Stimulated activated CD4-positive, alpha-beta T cell treated with anti-CD3 and anti-CD28 coated beads, Interleukin-15, amount 100 ng/mL, for 48 hours (primary cell): Measurements from ENCODE around the gene MYO9B.
"Not testable (repeated sequence)": the region's sequence is repeated elsewhere in the genome, so short reads cannot be mapped to it uniquely, and the experiment has no call there.

Experiments used
- DNase-seq, 2 donors: peaks; one replicate each; pipeline ENCODE4 v3.0.0-alpha.2; 2020; ENCODE audit warnings: low read depth in 2 of 2

The MYO9B gene

GRCh38 chr19:17144771-17145170 is 69.2 kb downstream of the MYO9B start:
- DNase-seq: not testable (repeated sequence)

- DNase-seq: no peak
These were observed 70.2 kb downstream of the MYO9B start for GRCh38 chr19:17145546-17146497.

- DNase-seq: no peak
These were observed 72.6 kb downstream of the MYO9B start for GRCh38 chr19:17148130-17148529.

GRCh38 chr19:17149393-17150135 is 74.0 kb downstream of the MYO9B start:
- no peak for DNase-seq

- DNase-seq: no peak
These were observed 78.4 kb downstream of the MYO9B start for GRCh38 chr19:17153996-17154395.

GRCh38 chr19:17155251-17155650 is 79.7 kb downstream of the MYO9B start:
- DNase-seq: no peak

GRCh38 chr19:17156296-17156946 is 80.8 kb downstream of the MYO9B start:
- DNase-seq: no peak

- no peak for DNase-seq
These were observed 81.3 kb downstream of the MYO9B start for GRCh38 chr19:17156947-17157302.

- DNase-seq: no peak
These were observed 83.0 kb downstream of the MYO9B start for GRCh38 chr19:17158584-17158983.

- no peak for DNase-seq
These were observed 84.2 kb downstream of the MYO9B start for GRCh38 chr19:17159466-17160393.

GRCh38 chr19:17160908-17161307 is 85.3 kb downstream of the MYO9B start:
- DNase-seq: no peak

GRCh38 chr19:17162131-17162530 is 86.6 kb downstream of the MYO9B start:
- not testable (repeated sequence) for DNase-seq

- DNase-seq: no peak
These were observed 87.0 kb downstream of the MYO9B start for GRCh38 chr19:17162580-17162979.

GRCh38 chr19:17163652-17164051 is 88.1 kb downstream of the MYO9B start:
- no peak for DNase-seq

GRCh38 chr19:17164639-17165038 is 89.1 kb downstream of the MYO9B start:
- DNase-seq: no peak

GRCh38 chr19:17165715-17166114 is 90.1 kb downstream of the MYO9B start:
- no peak for DNase-seq

- no peak for DNase-seq
These were observed 95.1 kb downstream of the MYO9B start for GRCh38 chr19:17170538-17171297.

GRCh38 chr19:17171874-17172273 is 96.3 kb downstream of the MYO9B start:
- DNase-seq: no peak

GRCh38 chr19:17172624-17173345 is 97.2 kb downstream of the MYO9B start:
- no peak for DNase-seq

GRCh38 chr19:17178291-17178690 is 102.7 kb downstream of the MYO9B start:
- DNase-seq: no peak
